Embryonic facial prominence (tissue), 1 donor: ENCODE measurements around the gene TIGIT.

Experiments used
- DNase-seq: peaks from one replicate; pipeline ENCODE4 v3.0.0-alpha.2; 2016; ENCODE audit errors: extremely low spot score

The TIGIT gene

GRCh38 chr3:114351123-114351821, 57.4 kb downstream of the TIGIT start:
- no peak for DNase-seq

GRCh38 chr3:114351822-114352145, 58.0 kb downstream of the TIGIT start:
- DNase-seq: no peak

GRCh38 chr3:114355653-114356052, 61.8 kb downstream of the TIGIT start:
- no peak for DNase-seq

GRCh38 chr3:114356066-114356465, 62.2 kb downstream of the TIGIT start:
- DNase-seq: no peak

GRCh38 chr3:114356525-114356924, 62.7 kb downstream of the TIGIT start:
- no peak for DNase-seq
